HepG2 (cell line): Measurements from ENCODE around the gene LCN12. TPM values are rescaled to one million over a fixed set of nuclear protein-coding genes. Genes with fewer than 3 reads are reported as not detected.

ENCODE experiments used
- ATAC-seq: fragments of 200-7000 bp; cut with Tn5 transposase; 3 replicates; pipeline ENCODE4 v1.9.1; 2020; ENCODE audit warnings: mild to moderate bottlenecking, moderate library complexity
- BruUV-seq: library from RNA; stranded (reverse); fragments of 400-500 nt; replicated peaks from 2 replicates; lab custom pipeline; 2021; lab: Mats Ljungman, UMichigan
- CTCF ChIA-PET: fragments of 300-600 bp; formaldehyde crosslinking; extraction: SDS; loops from one replicate; lab custom pipeline; 2021; ENCODE audit warnings: low total read pairs, inconsistent platforms, low intra/inter-chr PET ratio; lab: Yijun Ruan, JAX
- POLR2A ChIA-PET: fragments of 350-600 bp; sonication (Branson Sonifier 250); formaldehyde crosslinking; loops from one replicate; lab custom pipeline; 2020; ENCODE audit warnings: antibody characterized with exemption, inconsistent platforms; lab: Yijun Ruan, JAX
- DNase-seq: peaks from one replicate; pipeline ENCODE4 v3.0.0-alpha.2; 2015; ENCODE audit warnings: low spot score
- FAIRE-seq: peaks from 3 replicates; lab custom pipeline; 2011; peaks lifted over from hg19 to GRCh38; lab: Jason Lieb, UNC
- H2AFZ ChIP-seq: one replicate; pipeline ENCODE4 v1.6.1; 2011; ENCODE audit warnings: low read length, inconsistent platforms
- H3K27ac ChIP-seq: fragments of 300-600 bp; 3 replicates; pipeline ENCODE4 v1.8.0; 2011; ENCODE audit warnings: mixed run types, mild to moderate bottlenecking, mixed read lengths, low read length, inconsistent platforms; ENCODE audit not compliant: insufficient read depth; ENCODE audit errors: extremely low read length
- H3K27me3 ChIP-seq, 2 experiments: fragments of 200-600 bp in 1 of 2; 2 replicates in 1 of 2; 3 replicates in 1 of 2; pipeline versions ENCODE4 v1.6.0 to v1.8.0; 2011; ENCODE audit warnings: low read length in 2 of 2, mild to moderate bottlenecking in 2 of 2, moderate library complexity in 2 of 2, inconsistent platforms in 1 of 2; ENCODE audit not compliant: insufficient read depth in 2 of 2, control insufficient read depth in 1 of 2
- H3K36me3 ChIP-seq, 2 experiments: fragments of 200-600 bp in 1 of 2; replicated peaks in 1 of 2; 2 replicates in 1 of 2; 3 replicates in 1 of 2; pipeline versions ENCODE4 v1.5.1 to v1.8.0; 2011; ENCODE audit warnings: low read length in 2 of 2, inconsistent platforms in 1 of 2; ENCODE audit not compliant: insufficient read depth in 2 of 2, control insufficient read depth in 1 of 2
- H3K4me1 ChIP-seq: 2 replicates; pipeline ENCODE4 v1.5.1; 2012; ENCODE audit warnings: low read length, inconsistent platforms; ENCODE audit not compliant: insufficient read depth
- H3K4me2 ChIP-seq: 2 replicates; pipeline ENCODE4 v1.6.0; 2011; ENCODE audit warnings: low read depth, low read length, inconsistent platforms
- H3K4me3 ChIP-seq, 3 experiments: fragments of 200-600 bp in 1 of 3; sonication (generic), shearing (Covaris generic) in 1 of 3; replicated peaks in 1 of 3; 2 replicates each; pipeline ENCODE4 v1.5.1; 2011 to 2016; ENCODE audit warnings: low read length in 3 of 3, inconsistent platforms in 2 of 3, low read depth in 2 of 3, mild to moderate bottlenecking in 2 of 3, control low read depth in 1 of 3, mixed read lengths in 1 of 3; ENCODE audit not compliant: insufficient read depth in 1 of 3
- H3K79me2 ChIP-seq: one replicate; pipeline ENCODE4 v1.6.1; 2011; ENCODE audit warnings: low read length, inconsistent platforms; ENCODE audit not compliant: insufficient read depth
- H3K9ac ChIP-seq: 2 replicates; pipeline ENCODE4 v1.6.0; 2011; ENCODE audit warnings: mild to moderate bottlenecking, low read depth, low read length, inconsistent platforms; ENCODE audit not compliant: insufficient read depth
- H3K9me3 ChIP-seq: 2 replicates; pipeline ENCODE4 v1.5.1; 2012; ENCODE audit warnings: mild to moderate bottlenecking, low read length
- H4K20me1 ChIP-seq: 2 replicates; pipeline ENCODE4 v1.6.0; 2011; ENCODE audit warnings: inconsistent platforms, mild to moderate bottlenecking, low read length, moderate library complexity; ENCODE audit not compliant: insufficient read depth
- IKZF4 ChIP-seq: sonication (generic); formaldehyde crosslinking; IDR thresholded peaks from 2 replicates; pipeline ENCODE4 v1.5.1; 2020; ENCODE audit warnings: borderline replicate concordance, mild to moderate bottlenecking, low read depth, missing genetic modification reagents; ENCODE audit errors: not compliant biosample characterization
- PHF8 ChIP-seq: sonication (generic); formaldehyde crosslinking; IDR thresholded peaks from 2 replicates; pipeline ENCODE4 v1.5.0; 2020; ENCODE audit warnings: missing genetic modification reagents
- TMF1 ChIP-seq: sonication (generic); formaldehyde crosslinking; IDR thresholded peaks from 2 replicates; pipeline ENCODE4 v1.8.1; 2022; ENCODE audit warnings: low read depth, missing genetic modification reagents
- YEATS4 ChIP-seq: sonication (generic); formaldehyde crosslinking; IDR thresholded peaks from 2 replicates; pipeline ENCODE4 v1.4.0; 2020; ENCODE audit warnings: missing genetic modification reagents, borderline replicate concordance
- ZNF138 ChIP-seq: sonication (generic); formaldehyde crosslinking; IDR thresholded peaks from 2 replicates; pipeline ENCODE4 v1.5.0; 2020; ENCODE audit warnings: mild to moderate bottlenecking, low read depth, missing genetic modification reagents
- ZNF34 ChIP-seq: sonication (generic); formaldehyde crosslinking; IDR thresholded peaks from 2 replicates; pipeline ENCODE4 v1.4.0; 2020; ENCODE audit warnings: mild to moderate bottlenecking, missing genetic modification reagents, borderline replicate concordance
- ZNF451 ChIP-seq: sonication (generic); formaldehyde crosslinking; IDR thresholded peaks from 2 replicates; pipeline ENCODE4 v1.5.0; 2020; ENCODE audit warnings: mild to moderate bottlenecking, missing genetic modification reagents
- ZNF660 ChIP-seq: sonication (generic); formaldehyde crosslinking; IDR thresholded peaks from 2 replicates; pipeline ENCODE4 v1.5.1; 2020; ENCODE audit warnings: mild to moderate bottlenecking, low read depth, missing genetic modification reagents, borderline replicate concordance
- ZNF672 ChIP-seq: sonication (generic); formaldehyde crosslinking; IDR thresholded peaks from 2 replicates; pipeline ENCODE4 v1.8.1; 2022; ENCODE audit warnings: missing genetic modification reagents
- ZZZ3 ChIP-seq: sonication (generic); formaldehyde crosslinking; IDR thresholded peaks from 2 replicates; pipeline ENCODE4 v1.4.0; 2020; ENCODE audit warnings: missing genetic modification reagents, mild to moderate bottlenecking, borderline replicate concordance
- WGBS: methylation state at CpG from one replicate; pipeline ENCODE4 v1.1.6; 2017; ENCODE audit warnings: low lambda C conversion rate; 5-methylcytosine and 5-hydroxymethylcytosine counted together
- in situ Hi-C: cut with HindIII; loops from 2 replicates; pipeline ENCODE4 v1.10.0; 2017; ENCODE audit warnings: low pct_unique_long_range_greater_than_20kb; ENCODE audit not compliant: extremely low pct_ligation_motif_present
- intact Hi-C: fragments of 100-400 bp; cut with micrococcal nuclease; formaldehyde crosslinking; loops from one replicate; pipeline ENCODE4 v1.10.0; 2022; ENCODE audit not compliant: unreplicated experiment
- polyA plus RNA-seq, 8 experiments: library from polyadenylated mRNA; depleted of rRNA in 3 of 8; stranded (reverse) in 7 of 8; unstranded in 1 of 8; fragments of >200 nt; fragmentation: Illumina TruSeq in 4 of 8; extraction: Trizol in 4 of 8; gene quantifications; 2 replicates each; pipeline versions ENCODE4 v1.2.1 to v1.2.3, GENCODE V29; 2011 to 2016; ENCODE audit warnings: low read depth in 4 of 8, missing spikeins in 1 of 8, mixed read lengths in 1 of 8; ENCODE audit not compliant: insufficient read depth in 1 of 8
- total RNA-seq, 5 experiments: library from RNA; depleted of rRNA; stranded (reverse); fragments of >200 nt; fragmentation: Illumina TruSeq; extraction: Trizol; gene quantifications; 2 replicates each; pipeline ENCODE4 v1.2.3, GENCODE V29; 2016; ENCODE audit warnings: low read depth in 1 of 5
- TF ChIP-seq, protein P1 (sequence below): sonication (generic); formaldehyde crosslinking; IDR thresholded peaks from 2 replicates; pipeline ENCODE4 v1.5.1; 2020; ENCODE audit warnings: mild to moderate bottlenecking, missing genetic modification reagents, moderate library complexity
- TF ChIP-seq, protein P2 (sequence below): sonication (generic); formaldehyde crosslinking; IDR thresholded peaks from 2 replicates; pipeline ENCODE4 v1.9.0; 2021; ENCODE audit warnings: missing genetic modification reagents, mild to moderate bottlenecking, borderline replicate concordance
- TF ChIP-seq, protein P3 (sequence below): sonication (generic); formaldehyde crosslinking; IDR thresholded peaks from 2 replicates; pipeline ENCODE4 v1.4.0; 2020; ENCODE audit warnings: mild to moderate bottlenecking, low read depth, missing genetic modification reagents
- TF ChIP-seq, protein P4 (sequence below), 2 experiments: sonication (generic) in 1 of 2; formaldehyde crosslinking in 1 of 2; IDR thresholded peaks; 2 replicates each; pipeline versions ENCODE4 v1.6.1 to v1.9.0; 2014 to 2022; ENCODE audit warnings: antibody characterized with exemption in 1 of 2, borderline replicate concordance in 1 of 2, inconsistent platforms in 1 of 2, low read depth in 1 of 2, missing genetic modification reagents in 1 of 2

The LCN12 gene
- total and polyA plus RNA-seq, 2 of the 13 experiments (the other 11 are each of a cell fraction or from before 2014, with no cell fraction given) = 3.4 to 6.9 TPM

- Histone ChIP-seq H3K79me2 (peaks cover 10% of the 10 kb centered on the region), H3K4me2 (peak overlapping the region; percentile 89), H3K36me3 (peaks cover 8 to 33% of the 10 kb centered on the region in 2 experiments), H2AFZ (no peak overlapping the region), H3K27me3 (no peaks in the 10 kb centered on the region), H3K27ac (peak overlapping the region; percentile 75), H4K20me1 (no peaks in the 10 kb centered on the region), H3K4me3 (peak overlapping the region; percentile 90 to 95 (median 91)), H3K9ac (peak overlapping the region; percentile 90), H3K9me3 (no peaks in the 10 kb centered on the region), H3K4me1 (peaks cover 44% of the 10 kb centered on the region)
- WGBS = 0% methylated on average over 4 of the region's 45 CpGs
- CTCF ChIA-PET = no interaction called here
- in situ Hi-C loops = no loop called here
- POLR2A ChIA-PET = interaction anchor here (1.0 to 2.4 kb wide), 7 partner anchors 42 to 156 kb away, joined by 3 to 11 read pairs (median 4); partner anchors contain the start of genes CLIC3 and TRAF2
- no TSS peak for BruUV-seq
- intact Hi-C loops = no loop called here
- FAIRE-seq (no peak), DNase-seq (no peak), ATAC-seq (peak; percentile 16)
- TF ChIP-seq ZZZ3 (CRISPR knock-in tag) (no peak), YEATS4 (0 out of 2 replicates have a peak, but pooled peaks have one; percentile 52), ZNF138 (CRISPR knock-in tag) (0 out of 2 replicates have a peak, but pooled peaks have one; percentile 21), PHF8 (peak; percentile 15; the same call in 1 of the 2 replicates), TMF1 (CRISPR knock-in tag) (0 out of 2 replicates have a peak, but pooled peaks have one; percentile 45), ZNF451 (CRISPR knock-in tag) (0 out of 2 replicates have a peak, but pooled peaks have one; percentile 7), ZNF660 (no peak), ZNF34 (CRISPR knock-in tag) (peak; percentile 47; the same call in 1 of the 2 replicates), ZNF672 (CRISPR knock-in tag) (0 out of 2 replicates have a peak, but pooled peaks have one; percentile 41), IKZF4 (CRISPR knock-in tag) (peak; percentile 13)
- TF ChIP-seq, protein P1, sequence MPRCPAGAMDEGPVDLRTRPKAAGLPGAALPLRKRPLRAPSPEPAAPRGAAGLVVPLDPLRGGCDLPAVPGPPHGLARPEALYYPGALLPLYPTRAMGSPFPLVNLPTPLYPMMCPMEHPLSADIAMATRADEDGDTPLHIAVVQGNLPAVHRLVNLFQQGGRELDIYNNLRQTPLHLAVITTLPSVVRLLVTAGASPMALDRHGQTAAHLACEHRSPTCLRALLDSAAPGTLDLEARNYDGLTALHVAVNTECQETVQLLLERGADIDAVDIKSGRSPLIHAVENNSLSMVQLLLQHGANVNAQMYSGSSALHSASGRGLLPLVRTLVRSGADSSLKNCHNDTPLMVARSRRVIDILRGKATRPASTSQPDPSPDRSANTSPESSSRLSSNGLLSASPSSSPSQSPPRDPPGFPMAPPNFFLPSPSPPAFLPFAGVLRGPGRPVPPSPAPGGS (CRISPR knock-in tag) = peak; percentile 10; the same call in 1 of the 2 replicates
- TF ChIP-seq, protein P2, sequence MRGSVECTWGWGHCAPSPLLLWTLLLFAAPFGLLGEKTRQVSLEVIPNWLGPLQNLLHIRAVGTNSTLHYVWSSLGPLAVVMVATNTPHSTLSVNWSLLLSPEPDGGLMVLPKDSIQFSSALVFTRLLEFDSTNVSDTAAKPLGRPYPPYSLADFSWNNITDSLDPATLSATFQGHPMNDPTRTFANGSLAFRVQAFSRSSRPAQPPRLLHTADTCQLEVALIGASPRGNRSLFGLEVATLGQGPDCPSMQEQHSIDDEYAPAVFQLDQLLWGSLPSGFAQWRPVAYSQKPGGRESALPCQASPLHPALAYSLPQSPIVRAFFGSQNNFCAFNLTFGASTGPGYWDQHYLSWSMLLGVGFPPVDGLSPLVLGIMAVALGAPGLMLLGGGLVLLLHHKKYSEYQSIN (CRISPR knock-in tag) = no peak
- TF ChIP-seq, protein P3, sequence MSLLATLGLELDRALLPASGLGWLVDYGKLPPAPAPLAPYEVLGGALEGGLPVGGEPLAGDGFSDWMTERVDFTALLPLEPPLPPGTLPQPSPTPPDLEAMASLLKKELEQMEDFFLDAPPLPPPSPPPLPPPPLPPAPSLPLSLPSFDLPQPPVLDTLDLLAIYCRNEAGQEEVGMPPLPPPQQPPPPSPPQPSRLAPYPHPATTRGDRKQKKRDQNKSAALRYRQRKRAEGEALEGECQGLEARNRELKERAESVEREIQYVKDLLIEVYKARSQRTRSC (CRISPR knock-in tag) = 0 out of 2 replicates have a peak, but pooled peaks have one; percentile 1
- TF ChIP-seq, protein P4, sequence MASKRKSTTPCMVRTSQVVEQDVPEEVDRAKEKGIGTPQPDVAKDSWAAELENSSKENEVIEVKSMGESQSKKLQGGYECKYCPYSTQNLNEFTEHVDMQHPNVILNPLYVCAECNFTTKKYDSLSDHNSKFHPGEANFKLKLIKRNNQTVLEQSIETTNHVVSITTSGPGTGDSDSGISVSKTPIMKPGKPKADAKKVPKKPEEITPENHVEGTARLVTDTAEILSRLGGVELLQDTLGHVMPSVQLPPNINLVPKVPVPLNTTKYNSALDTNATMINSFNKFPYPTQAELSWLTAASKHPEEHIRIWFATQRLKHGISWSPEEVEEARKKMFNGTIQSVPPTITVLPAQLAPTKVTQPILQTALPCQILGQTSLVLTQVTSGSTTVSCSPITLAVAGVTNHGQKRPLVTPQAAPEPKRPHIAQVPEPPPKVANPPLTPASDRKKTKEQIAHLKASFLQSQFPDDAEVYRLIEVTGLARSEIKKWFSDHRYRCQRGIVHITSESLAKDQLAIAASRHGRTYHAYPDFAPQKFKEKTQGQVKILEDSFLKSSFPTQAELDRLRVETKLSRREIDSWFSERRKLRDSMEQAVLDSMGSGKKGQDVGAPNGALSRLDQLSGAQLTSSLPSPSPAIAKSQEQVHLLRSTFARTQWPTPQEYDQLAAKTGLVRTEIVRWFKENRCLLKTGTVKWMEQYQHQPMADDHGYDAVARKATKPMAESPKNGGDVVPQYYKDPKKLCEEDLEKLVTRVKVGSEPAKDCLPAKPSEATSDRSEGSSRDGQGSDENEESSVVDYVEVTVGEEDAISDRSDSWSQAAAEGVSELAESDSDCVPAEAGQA (IDR thresholded peaks at IDR 0.05; ENCODE audit: low read depth) = no peak
- TF ChIP-seq, protein P4 (CRISPR knock-in tag; IDR thresholded peaks at IDR 0.05; ENCODE audit: borderline replicate concordance) = 0 out of 2 replicates have a peak, but pooled peaks have one; percentile 46
Observed at GRCh38 chr9:136944212-136944518, 7.9 kb upstream of the LCN12 start.
